Ectodermal cell (in vitro differentiated cells): ENCODE measurements around the gene PITPNM3.

Source experiments
- H3K27ac ChIP-seq: 2 replicates; pipeline ENCODE4 v1.7.0; 2013; ENCODE audit warnings: mild to moderate bottlenecking, low read depth, low read length; ENCODE audit not compliant: insufficient read depth, poor library complexity, severe bottlenecking
- H3K27me3 ChIP-seq: 2 replicates; pipeline ENCODE4 v1.7.0; 2013; ENCODE audit warnings: mild to moderate bottlenecking, low read length; ENCODE audit not compliant: insufficient read depth, control insufficient read depth, poor library complexity, severe bottlenecking
- H3K36me3 ChIP-seq: one replicate; pipeline ENCODE4 v1.7.0; 2013; ENCODE audit warnings: low read length; ENCODE audit not compliant: control insufficient read depth, insufficient read depth
- H3K4me1 ChIP-seq: one replicate; pipeline ENCODE4 v1.7.0; 2013; ENCODE audit warnings: low read length; ENCODE audit not compliant: control insufficient read depth, insufficient read depth
- H3K4me3 ChIP-seq: 2 replicates; pipeline ENCODE4 v1.7.0; 2013; ENCODE audit warnings: low read depth, low read length, control low read depth; ENCODE audit not compliant: insufficient read depth
- H3K9me3 ChIP-seq: 2 replicates; pipeline ENCODE4 v1.7.0; 2013; ENCODE audit warnings: mild to moderate bottlenecking, low read length, moderate library complexity; ENCODE audit not compliant: control insufficient read depth
- WGBS, 2 experiments: methylation state at CpG; one replicate each; pipeline ENCODE4 v1.1.7; 2013; ENCODE audit warnings: missing lambda C conversion rate in 2 of 2; 5-methylcytosine and 5-hydroxymethylcytosine counted together

The PITPNM3 gene

DNA sequence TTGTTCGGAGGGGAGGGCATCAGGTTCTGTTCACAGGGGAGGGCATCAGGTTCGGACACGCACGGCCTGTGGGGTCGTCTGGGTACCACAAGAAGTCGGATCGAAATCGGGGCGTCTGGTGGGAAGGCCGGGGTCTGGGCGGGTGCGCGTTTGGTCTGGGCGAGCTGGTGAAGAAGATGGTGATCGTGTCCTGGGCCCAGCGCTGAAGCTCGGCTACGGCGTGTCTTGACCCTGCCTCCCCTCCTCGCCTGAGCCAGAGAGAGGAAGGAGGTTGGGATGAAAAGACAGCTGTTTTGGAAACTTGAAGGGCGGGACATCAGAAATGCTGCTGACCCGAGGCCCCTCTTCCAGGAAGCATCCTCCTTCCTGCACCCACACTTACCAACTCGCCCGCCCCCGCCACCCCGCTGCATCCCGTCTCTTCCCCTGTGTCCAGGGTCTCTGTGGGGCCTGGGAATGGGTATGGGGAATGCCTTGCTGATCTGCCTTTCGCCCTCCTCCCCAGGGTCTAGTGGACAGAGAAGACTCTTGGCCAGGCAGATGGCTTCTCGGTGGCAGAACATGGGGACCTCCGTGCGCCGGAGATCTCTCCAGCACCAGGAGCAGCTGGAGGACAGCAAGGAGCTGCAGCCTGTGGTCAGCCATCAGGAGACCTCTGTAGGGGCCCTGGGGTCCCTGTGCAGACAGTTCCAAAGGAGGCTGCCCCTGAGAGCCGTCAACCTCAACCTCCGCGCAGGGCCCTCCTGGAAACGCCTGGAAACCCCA is 111.6 kb downstream of the PITPNM3 start:
- peak overlapping the region; percentile 82 for H3K4me3 ChIP-seq
- H3K27me3 ChIP-seq: no peaks in the 10 kb centered on the region
- whole genome bisulfite sequencing, 2 experiments: 25 to 26% methylated on average over 36 of the region's 36 CpGs
- peaks cover 32% of the 10 kb centered on the region for H3K4me1 ChIP-seq
- peaks cover 27% of the 10 kb centered on the region for H3K36me3 ChIP-seq
- H3K9me3 ChIP-seq: no peaks in the 10 kb centered on the region
- no peak overlapping the region for H3K27ac ChIP-seq

DNA sequence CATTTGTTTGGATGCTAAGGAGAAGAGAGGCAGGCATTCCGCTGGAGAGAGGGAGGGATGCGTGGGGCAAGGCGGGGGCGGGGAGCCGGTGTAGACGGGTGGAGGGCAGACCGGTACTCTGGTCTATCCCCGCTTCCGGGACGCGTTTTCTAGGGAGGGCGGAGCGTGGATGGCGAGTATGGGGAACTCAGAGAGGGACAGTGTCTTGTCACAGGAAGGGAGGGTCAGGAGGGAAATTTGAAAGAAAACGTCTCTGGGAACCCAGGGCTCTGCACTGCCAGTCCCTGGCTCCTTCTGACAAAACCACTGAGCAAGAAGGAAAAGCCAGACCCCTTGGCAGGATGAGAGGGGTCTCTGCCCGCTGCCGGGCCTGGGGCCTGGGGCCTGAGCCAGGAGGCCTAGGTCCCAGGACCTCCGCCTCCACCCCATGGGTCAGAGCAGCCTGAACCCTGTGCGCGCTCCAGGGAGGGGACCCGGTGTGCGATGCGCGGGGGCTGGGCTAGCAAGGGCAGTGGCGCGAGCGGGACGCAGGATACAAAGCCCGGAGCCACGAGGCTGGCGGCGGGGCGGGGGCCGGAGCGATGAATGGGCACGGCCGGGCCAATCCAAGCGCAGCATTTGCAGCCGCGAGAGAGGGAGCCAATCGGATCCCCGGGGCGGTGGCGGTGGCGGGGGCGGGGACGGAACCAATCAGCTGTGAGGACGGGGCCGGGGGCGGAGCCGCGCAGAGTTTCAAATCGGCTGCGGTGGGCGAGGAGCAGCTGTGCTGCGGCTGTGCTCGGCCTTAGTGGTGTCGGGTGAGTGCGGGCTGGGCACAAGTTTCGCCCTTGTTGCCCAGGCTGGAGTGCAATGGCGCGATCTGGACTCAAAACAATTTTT is 112.4 kb downstream of the PITPNM3 start, which contains the start of gene PIMREG:
TSS of gene PIMREG (plus strand) at position 764 of the 879 bp plus-strand sequence. CDS start 656 bp downstream, outside the sequence.
- Histone ChIP-seq H3K4me3 (peak within 1 kb of the TSS; percentile 82), H3K27ac (peak within 1 kb of the TSS; percentile 100), H3K36me3 (peaks cover 20% of the 10 kb centered on the region), H3K27me3 (no peaks in the 10 kb centered on the region), H3K9me3 (no peaks in the 10 kb centered on the region), H3K4me1 (peaks cover 38% of the 10 kb centered on the region)
- WGBS, 2 experiments: 1% methylated on average over 62 of the region's 62 CpGs

DNA sequence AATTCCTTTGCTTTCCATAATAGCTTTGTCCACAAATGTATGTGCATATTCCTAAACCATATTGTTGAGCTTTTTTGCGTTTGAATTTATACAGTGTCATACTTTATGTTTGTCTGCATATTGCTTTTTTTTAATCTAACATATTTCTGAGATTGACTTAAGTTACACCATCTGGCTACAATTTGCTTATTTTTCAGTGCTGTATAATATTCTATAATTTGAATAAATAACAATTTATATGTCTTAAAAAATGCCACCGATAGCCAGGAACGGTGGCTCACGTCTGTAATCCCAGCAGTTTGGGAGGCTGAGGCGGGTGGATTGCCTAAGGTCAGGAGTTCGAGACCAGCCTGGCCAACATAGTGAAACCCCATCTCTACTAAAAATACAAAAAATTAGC is 113.6 kb downstream of the PITPNM3 start:
- Histone ChIP-seq H3K4me1 (peaks cover 38% of the 10 kb centered on the region), H3K4me3 (no peak overlapping the region)
- WGBS, 2 experiments: 78% methylated on average over 5 of the region's 6 CpGs

DNA sequence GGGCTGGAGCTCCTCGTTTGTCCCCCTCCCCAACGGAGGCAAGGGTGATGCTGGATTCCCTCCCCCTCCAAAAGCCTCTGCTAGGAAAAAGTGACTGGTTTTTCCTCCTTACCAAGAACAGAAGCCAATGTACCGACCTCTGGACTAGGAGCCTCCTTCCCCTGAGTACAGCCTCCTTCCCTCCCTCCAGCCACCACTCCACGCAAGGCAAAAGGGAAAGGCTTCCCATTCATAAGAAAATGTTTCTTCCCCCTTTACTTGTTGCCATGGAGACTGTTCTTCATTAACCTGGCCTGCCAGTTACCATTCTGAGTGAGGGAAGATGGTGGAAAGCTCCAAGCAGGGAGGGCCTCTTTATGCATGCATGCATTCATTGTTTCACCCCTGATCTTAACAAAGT is 116.4 kb downstream of the PITPNM3 start:
- Histone ChIP-seq H3K27me3 (no peaks in the 10 kb centered on the region), H3K4me3 (no peak overlapping the region), H3K9me3 (no peaks in the 10 kb centered on the region), H3K27ac (peak overlapping the region; percentile 73), H3K36me3 (no peaks in the 10 kb centered on the region), H3K4me1 (peaks cover 23% of the 10 kb centered on the region)
- WGBS, 2 experiments: 5 to 8% methylated on average over 4 of the region's 4 CpGs

More for the DNA sequence above, 113.6 kb downstream of the PITPNM3 start:
- H3K27me3 ChIP-seq: no peaks in the 10 kb centered on the region
- no peak overlapping the region for H3K27ac ChIP-seq
- H3K9me3 ChIP-seq: no peaks in the 10 kb centered on the region
- H3K36me3 ChIP-seq: peaks cover 13% of the 10 kb centered on the region

DNA sequence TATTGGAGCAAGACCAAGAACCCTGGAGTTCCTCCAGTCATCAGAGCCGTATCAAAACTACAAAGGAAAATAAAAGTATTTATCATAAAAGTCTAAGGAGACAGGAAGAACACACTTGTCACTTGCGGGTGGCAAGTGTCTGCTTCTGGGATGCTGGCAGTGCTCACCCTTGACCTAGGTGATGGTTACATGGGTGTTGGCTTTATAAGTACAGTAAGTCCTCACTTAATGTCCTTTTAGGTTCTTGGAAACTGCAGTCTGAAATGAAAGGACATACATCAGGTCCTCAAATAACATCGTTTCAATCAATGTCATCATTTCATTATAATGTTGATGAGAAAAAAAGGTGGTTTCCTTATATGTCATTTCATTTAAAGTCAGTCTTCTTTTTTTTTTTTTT is 118.4 kb downstream of the PITPNM3 start:
- Histone ChIP-seq H3K36me3 (no peaks in the 10 kb centered on the region), H3K4me1 (peaks cover 22% of the 10 kb centered on the region), H3K9me3 (no peaks in the 10 kb centered on the region), H3K27me3 (no peaks in the 10 kb centered on the region), H3K4me3 (no peak overlapping the region), H3K27ac (no peak overlapping the region)
- 79 to 89% methylated on average over 2 of the region's 3 CpGs for WGBS, 2 experiments

DNA sequence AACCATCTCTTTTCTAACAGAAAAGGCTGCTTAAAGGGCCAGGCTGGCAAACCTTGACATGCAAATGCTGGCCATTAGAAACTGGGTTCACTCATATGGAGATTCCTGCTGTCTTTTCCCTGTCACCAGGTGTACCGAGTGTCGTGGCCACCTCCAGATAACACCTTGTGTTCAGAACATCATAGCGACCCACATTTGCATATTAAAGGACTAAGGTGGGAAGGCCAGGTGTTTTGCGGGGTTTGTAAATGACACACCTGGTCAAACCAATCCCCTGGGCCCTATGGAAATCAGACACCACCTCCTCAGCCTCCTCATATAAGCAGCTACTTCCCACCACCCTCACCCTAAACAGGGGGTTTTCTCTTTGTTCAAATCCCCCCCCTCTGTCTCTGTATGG is 118.9 kb downstream of the PITPNM3 start:
- 45 to 54% methylated on average over 4 of the region's 4 CpGs for WGBS, 2 experiments
- no peaks in the 10 kb centered on the region for H3K9me3 ChIP-seq
- H3K27me3 ChIP-seq: no peaks in the 10 kb centered on the region
- peaks cover 22% of the 10 kb centered on the region for H3K4me1 ChIP-seq
- no peaks in the 10 kb centered on the region for H3K36me3 ChIP-seq
- H3K27ac ChIP-seq: no peak overlapping the region
- H3K4me3 ChIP-seq: no peak overlapping the region

DNA sequence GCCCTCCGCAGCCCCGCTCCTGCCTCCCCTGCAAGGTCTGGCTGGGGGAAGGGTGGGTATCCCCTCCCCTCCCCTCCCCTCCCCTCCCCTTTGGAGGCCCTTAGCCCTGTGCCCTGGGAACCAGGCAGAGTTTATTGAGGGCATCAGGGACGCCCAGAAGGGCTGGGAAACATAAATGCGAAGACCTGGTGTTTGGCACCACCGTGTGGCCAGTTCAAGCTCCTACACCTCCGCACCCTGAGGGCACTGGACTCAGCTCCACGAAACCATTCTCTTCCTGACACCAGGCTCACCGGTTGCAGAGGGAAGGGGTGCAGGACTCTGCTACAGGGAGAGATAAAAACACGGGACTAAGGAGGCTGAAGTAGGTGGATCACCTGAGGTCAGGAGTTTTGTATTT is 120.4 kb downstream of the PITPNM3 start:
- Histone ChIP-seq H3K27me3 (no peaks in the 10 kb centered on the region), H3K9me3 (no peaks in the 10 kb centered on the region), H3K36me3 (no peaks in the 10 kb centered on the region), H3K4me1 (peaks cover 18% of the 10 kb centered on the region), H3K4me3 (no peak overlapping the region), H3K27ac (no peak overlapping the region)
- 13 to 30% methylated on average over 7 to 9 of the region's 9 CpGs for WGBS, 2 experiments

DNA sequence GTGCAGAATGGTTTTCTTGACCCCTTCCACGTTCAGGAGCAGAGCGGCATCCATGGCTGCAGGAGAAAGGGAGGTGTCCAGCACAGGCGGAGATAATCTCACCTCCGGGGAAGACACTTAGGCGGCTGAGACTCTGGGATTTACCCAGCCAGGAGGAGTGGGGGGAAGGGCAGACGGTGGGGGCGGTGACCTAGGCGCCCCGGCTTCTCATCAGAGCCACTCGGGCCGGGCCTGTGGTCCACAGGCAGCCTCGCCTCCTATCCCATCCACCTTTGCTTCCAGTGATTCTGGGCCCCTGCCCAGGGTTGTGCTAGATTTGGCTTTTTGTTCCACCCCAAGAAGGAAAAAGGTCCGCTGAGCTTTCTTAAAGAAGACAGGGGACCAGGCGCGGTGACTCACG is 121.3 kb downstream of the PITPNM3 start, which contains the start of gene AIPL1:
TSS of gene AIPL1 (minus strand) at position 71 of the 400 bp plus-strand sequence. CDS start at position 54, 17 bp downstream.
- H3K27me3 ChIP-seq: no peaks in the 10 kb centered on the region
- no peak within 1 kb of the TSS for H3K4me3 ChIP-seq
- no peaks in the 10 kb centered on the region for H3K36me3 ChIP-seq
- no peak within 1 kb of the TSS for H3K27ac ChIP-seq
- peaks cover 8% of the 10 kb centered on the region for H3K4me1 ChIP-seq
- no peaks in the 10 kb centered on the region for H3K9me3 ChIP-seq
- WGBS, 2 experiments: 86% methylated on average over 16 of the region's 16 CpGs

DNA sequence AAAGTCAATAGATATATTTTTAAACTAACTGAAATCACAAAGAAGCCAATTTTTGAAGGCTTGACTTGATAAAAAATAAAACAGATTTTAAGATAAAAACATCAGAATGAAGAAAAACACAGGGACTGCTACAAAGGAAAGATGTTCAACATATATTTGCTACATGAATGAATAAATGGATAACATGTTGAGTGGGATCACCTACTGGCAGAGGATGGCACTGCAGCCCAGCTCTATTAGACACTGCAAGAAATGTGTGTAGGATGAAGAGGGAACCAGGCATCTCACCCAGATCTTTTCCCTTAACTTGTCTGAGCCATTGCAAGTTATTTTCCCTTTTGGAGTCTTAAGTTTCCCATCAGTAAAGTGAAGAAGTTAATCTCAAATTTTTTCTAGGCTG is 125.6 kb downstream of the PITPNM3 start:
- Histone ChIP-seq H3K4me1 (peaks cover 13% of the 10 kb centered on the region), H3K9me3 (no peaks in the 10 kb centered on the region), H3K27me3 (no peaks in the 10 kb centered on the region), H3K4me3 (no peak overlapping the region), H3K36me3 (no peaks in the 10 kb centered on the region), H3K27ac (no peak overlapping the region)

DNA sequence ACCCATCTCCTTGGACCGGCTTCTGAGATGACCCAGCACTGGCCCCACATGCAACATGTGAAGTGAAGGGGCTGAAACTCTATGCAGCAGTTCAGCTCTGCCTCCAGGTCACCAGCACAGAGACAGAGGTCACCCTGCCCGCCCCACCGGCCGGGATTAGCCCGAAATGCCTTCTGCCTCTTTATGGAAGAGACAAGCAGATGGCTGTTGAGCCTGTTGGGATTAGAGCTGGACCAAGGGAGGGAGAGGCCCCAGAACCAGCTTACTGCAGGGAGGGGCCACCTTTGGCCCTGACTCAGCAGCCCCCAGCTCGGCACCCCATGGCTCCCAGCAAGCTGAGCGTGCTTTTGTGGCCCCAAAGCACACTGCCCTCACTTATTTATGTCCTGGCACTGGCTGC is 127.1 kb downstream of the PITPNM3 start:
- peak overlapping the region; percentile 20 for H3K27ac ChIP-seq
- no peaks in the 10 kb centered on the region for H3K36me3 ChIP-seq
- WGBS, 2 experiments: 50 to 69% methylated on average over 7 of the region's 7 CpGs
- H3K27me3 ChIP-seq: no peaks in the 10 kb centered on the region
- no peak overlapping the region for H3K4me3 ChIP-seq
- H3K9me3 ChIP-seq: no peaks in the 10 kb centered on the region
- H3K4me1 ChIP-seq: peaks cover 13% of the 10 kb centered on the region
